Fibroblast of the aortic adventitia (primary cell): ENCODE data around the gene NPC2. TPM values are rescaled to one million over a fixed set of nuclear protein-coding genes. Genes with fewer than 3 reads are reported as not detected.
"Not testable (repeated sequence)": the region's sequence is repeated elsewhere in the genome, so short reads cannot be mapped to it uniquely, and the experiment has no call there.

ENCODE experiments used
- DNase-seq: peaks from one replicate; pipeline ENCODE4 v3.0.0-alpha.2; 2010; ENCODE audit warnings: low read depth
- H3K4me3 ChIP-seq: 2 replicates; pipeline ENCODE4 v1.5.1; 2011; ENCODE audit warnings: low read depth, mild to moderate bottlenecking, control low read depth, low read length, moderate library complexity
- CTCF ChIP-seq: IDR thresholded peaks from 2 replicates; pipeline ENCODE4 v1.5.1; 2011; ENCODE audit warnings: mild to moderate bottlenecking, low read length, control low read depth, inconsistent platforms; ENCODE audit not compliant: insufficient read depth
- total RNA-seq: library from RNA; depleted of rRNA; stranded (reverse); fragments of >200 nt; gene quantifications from 2 replicates; pipeline ENCODE4 v1.2.3, GENCODE V29; 2012; ENCODE audit warnings: low replicate concordance

NPC2 gene
- total RNA-seq: 189 and 291 TPM in 2 replicates

GRCh38 chr14:74492776-74493342, at the start of gene NPC2:
Gene NPC2, minus strand, starts transcription at chr14:74493305. Its CDS starts 31 bp downstream, at chr14:74493274.
- peak within 1 kb of the TSS; percentile 99 for H3K4me3 ChIP-seq
- DNase-seq: peak; percentile 37
- TF ChIP-seq CTCF: no peak

DNA sequence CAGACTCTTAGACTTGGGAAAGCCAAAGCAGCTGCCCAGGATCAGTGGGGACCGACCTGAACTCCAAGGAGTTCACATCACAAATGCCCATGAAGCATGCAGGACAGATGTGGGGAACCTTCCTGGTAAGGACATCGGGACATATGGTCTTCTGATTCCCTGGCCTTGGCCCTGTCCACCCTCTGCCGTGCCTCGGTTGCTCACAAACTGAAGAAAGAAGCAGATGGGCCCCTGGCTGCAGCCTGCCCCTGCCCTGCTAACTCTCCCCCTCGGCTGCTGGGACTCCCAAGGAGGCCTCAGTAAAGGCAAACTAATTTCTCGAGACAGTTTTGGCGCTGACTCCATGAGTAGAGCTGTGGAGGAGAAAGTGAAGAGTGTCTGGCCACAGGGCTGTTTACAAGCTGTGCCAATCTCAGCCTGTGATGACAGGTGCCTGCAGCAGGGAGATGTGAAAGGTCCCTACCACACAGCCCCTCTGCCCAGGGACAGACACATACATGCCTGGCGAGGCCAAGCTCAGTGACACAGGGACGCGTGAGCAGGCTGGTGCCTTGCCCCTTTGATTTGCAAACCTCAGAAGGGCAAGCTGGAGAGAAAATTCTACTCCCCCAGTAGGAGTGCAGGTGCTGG, 49.1 kb upstream of the NPC2 start:
- no peak overlapping the region for H3K4me3 ChIP-seq
- TF ChIP-seq CTCF: no peak
- DNase-seq: no peak

- H3K4me3 ChIP-seq: no peak overlapping the region
- TF ChIP-seq CTCF: no peak
- DNase-seq: no peak
Measured at GRCh38 chr14:74541225-74541624, 48.1 kb upstream of the NPC2 start.

DNA sequence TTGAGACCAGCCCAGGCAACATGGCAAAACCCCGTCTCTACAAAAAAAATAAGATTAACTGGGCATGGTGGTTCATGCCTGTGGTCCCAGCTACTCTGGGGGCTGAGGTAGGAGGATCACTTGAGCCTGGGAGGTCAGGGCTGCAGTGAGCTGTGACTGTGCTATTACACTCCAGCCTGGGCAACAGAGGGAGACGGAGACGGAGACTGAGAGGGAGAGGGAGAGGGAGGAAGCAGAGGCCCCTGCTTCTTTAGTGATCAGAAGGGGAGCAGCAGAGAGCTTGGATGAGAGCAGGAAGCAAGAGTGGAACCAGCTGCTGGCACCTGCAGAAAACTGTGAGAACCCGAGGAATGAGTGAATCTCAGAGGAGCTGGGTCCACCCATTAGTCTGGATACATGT, 46.4 kb upstream of the NPC2 start:
- TF ChIP-seq CTCF: no peak
- DNase-seq: no peak
- H3K4me3 ChIP-seq: no peak overlapping the region

GRCh38 chr14:74538411-74539391, 45.6 kb upstream of the NPC2 start:
- TF ChIP-seq CTCF: no peak
- H3K4me3 ChIP-seq: no peak overlapping the region
- DNase-seq: no peak

GRCh38 chr14:74536336-74536735, 43.2 kb upstream of the NPC2 start:
- H3K4me3 ChIP-seq, DNase-seq: not testable (repeated sequence)

GRCh38 chr14:74535756-74536325, 42.7 kb upstream of the NPC2 start:
- DNase-seq: no peak
- TF ChIP-seq CTCF: no peak
- no peak overlapping the region for H3K4me3 ChIP-seq
